ENCODE results near the gene ABCA6. TPM values are rescaled to one million over a fixed set of nuclear protein-coding genes. Genes with fewer than 3 reads are reported as not detected.

The ABCA6 gene
- total and polyA plus RNA-seq, 3 donors from 2014 or later, result 3.1 to 16.4 (median 13.8) TPM

GRCh38 chr17:69159418-69159817, 17.7 kb upstream of the ABCA6 start:
- H3K4me1 ChIP-seq, result no peaks in the 10 kb centered on the region
- no peak for DNase-seq
- no peak overlapping the region for H3K4me3 ChIP-seq
- H3K9me3 ChIP-seq, result no peaks in the 10 kb centered on the region
- H3K36me3 ChIP-seq (ENCODE audit: low read depth, missing control alignments), result no peaks in the 10 kb centered on the region
- H3K27ac ChIP-seq, result no peak overlapping the region
- no peaks in the 10 kb centered on the region for H3K27me3 ChIP-seq
- no peak for TF ChIP-seq CTCF (IDR thresholded peaks at IDR 0.05)
- TF ChIP-seq POLR2A (IDR thresholded peaks at IDR 0.05), result no peak
- intact Hi-C loops (cut with DNase I; ENCODE audit: low total_unique reads), result no loop called here

DNA sequence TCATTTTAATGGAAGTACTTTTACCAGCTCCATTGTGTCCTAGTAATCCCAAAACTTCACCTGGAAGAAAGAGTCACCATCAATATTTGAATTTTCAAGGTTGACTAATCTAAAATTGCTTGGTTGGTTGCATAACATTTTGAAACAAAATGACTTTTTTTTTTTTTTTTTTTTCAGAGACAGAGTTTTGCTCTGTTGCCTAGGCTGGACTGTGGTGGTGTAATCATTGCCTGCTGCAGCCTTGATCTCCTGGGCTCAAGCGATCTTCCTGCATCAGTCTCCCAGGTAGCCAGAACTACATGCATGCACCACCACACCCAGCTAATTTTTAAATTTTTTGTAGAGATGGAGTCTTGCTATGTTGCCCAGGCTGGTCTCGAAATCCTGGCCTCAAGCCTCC, 12.6 kb upstream of the ABCA6 start:
- no peak for DNase-seq

GRCh38 chr17:69150333-69150732, 8.6 kb upstream of the ABCA6 start:
- Histone ChIP-seq H3K36me3 (ENCODE audit: low read depth, missing control alignments) (no peaks in the 10 kb centered on the region), H3K9me3 (no peaks in the 10 kb centered on the region), H3K4me1 (no peaks in the 10 kb centered on the region), H3K27me3 (no peaks in the 10 kb centered on the region), H3K4me3 (no peak overlapping the region), H3K27ac (no peak overlapping the region)
- intact Hi-C loops (cut with DNase I; ENCODE audit: low total_unique reads), result no loop called here
- 71 to 82% methylated on average over 1 of the region's 1 CpG for WGBS, 2 donors
- DNase-seq, result no peak
- TF ChIP-seq POLR2A (IDR thresholded peaks at IDR 0.05) (no peak), CTCF (IDR thresholded peaks at IDR 0.05) (no peak)

More for the DNA sequence above, 12.6 kb upstream of the ABCA6 start:
- Histone ChIP-seq H3K9me3 (no peaks in the 10 kb centered on the region), H3K36me3 (ENCODE audit: low read depth, missing control alignments) (no peaks in the 10 kb centered on the region), H3K4me3 (no peak overlapping the region), H3K27me3 (no peaks in the 10 kb centered on the region), H3K4me1 (no peaks in the 10 kb centered on the region), H3K27ac (no peak overlapping the region)
- intact Hi-C loops (cut with DNase I; ENCODE audit: low total_unique reads), result no loop called here
- WGBS, 2 donors, result 93 to 100% methylated on average over 2 of the region's 2 CpGs
- no peak for TF ChIP-seq CTCF (IDR thresholded peaks at IDR 0.05)
- no peak for TF ChIP-seq POLR2A (IDR thresholded peaks at IDR 0.05)

DNA sequence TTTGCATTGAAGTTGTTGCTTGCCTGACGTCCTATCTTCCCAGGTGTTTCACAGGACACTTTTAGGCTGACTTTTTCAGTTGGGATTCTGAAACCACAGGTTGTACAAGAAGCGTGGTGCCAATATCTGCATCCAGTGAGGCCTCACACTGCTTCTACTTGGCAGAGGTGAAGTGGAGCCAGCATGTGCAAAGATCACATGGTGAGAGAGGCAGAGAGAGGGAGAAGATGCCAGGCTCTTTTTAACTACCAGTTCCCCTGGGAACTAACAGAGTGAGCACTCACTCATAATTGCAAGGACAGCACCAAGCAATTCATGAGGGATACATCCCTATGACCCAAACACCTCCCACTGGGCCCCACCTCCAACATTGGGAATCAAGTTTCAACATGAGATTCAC, 5.8 kb upstream of the ABCA6 start:
- TF ChIP-seq CTCF (IDR thresholded peaks at IDR 0.05), result no peak
- no peak for TF ChIP-seq POLR2A (IDR thresholded peaks at IDR 0.05)
- intact Hi-C loops (cut with DNase I; ENCODE audit: low total_unique reads), result no loop called here

More for the DNA sequence above, 5.8 kb upstream of the ABCA6 start:
- Histone ChIP-seq H3K27me3 (no peaks in the 10 kb centered on the region), H3K27ac (no peak overlapping the region), H3K36me3 (ENCODE audit: low read depth, missing control alignments) (no peaks in the 10 kb centered on the region), H3K4me1 (no peaks in the 10 kb centered on the region), H3K4me3 (no peak overlapping the region), H3K9me3 (no peaks in the 10 kb centered on the region)
- DNase-seq, result no peak
- WGBS, 2 donors, result 78 to 83% methylated on average over 2 of the region's 2 CpGs

All from testis (tissue), 3 donors.